Fibroblast of pulmonary artery (primary cell): Measurements from ENCODE around the gene ZNF134.

Experiments used
- DNase-seq: peaks from one replicate; pipeline ENCODE4 v3.0.0-alpha.2; 2010; ENCODE audit warnings: low read depth
- H3K4me3 ChIP-seq: replicated peaks from 2 replicates; pipeline ENCODE4 v1.5.1; 2011; ENCODE audit warnings: low read depth, mild to moderate bottlenecking, control low read depth, low read length, moderate library complexity
- CTCF ChIP-seq: IDR thresholded peaks from 2 replicates; pipeline ENCODE4 v1.5.1; 2011; ENCODE audit warnings: mild to moderate bottlenecking, control low read depth, low read length, inconsistent platforms; ENCODE audit errors: missing control alignments

The ZNF134 gene

GRCh38 chr19:57641715-57642234, 27.7 kb downstream of the ZNF134 start:
- DNase-seq, result no peak
- H3K4me3 ChIP-seq, result no peak overlapping the region
- no peak for TF ChIP-seq CTCF

DNA sequence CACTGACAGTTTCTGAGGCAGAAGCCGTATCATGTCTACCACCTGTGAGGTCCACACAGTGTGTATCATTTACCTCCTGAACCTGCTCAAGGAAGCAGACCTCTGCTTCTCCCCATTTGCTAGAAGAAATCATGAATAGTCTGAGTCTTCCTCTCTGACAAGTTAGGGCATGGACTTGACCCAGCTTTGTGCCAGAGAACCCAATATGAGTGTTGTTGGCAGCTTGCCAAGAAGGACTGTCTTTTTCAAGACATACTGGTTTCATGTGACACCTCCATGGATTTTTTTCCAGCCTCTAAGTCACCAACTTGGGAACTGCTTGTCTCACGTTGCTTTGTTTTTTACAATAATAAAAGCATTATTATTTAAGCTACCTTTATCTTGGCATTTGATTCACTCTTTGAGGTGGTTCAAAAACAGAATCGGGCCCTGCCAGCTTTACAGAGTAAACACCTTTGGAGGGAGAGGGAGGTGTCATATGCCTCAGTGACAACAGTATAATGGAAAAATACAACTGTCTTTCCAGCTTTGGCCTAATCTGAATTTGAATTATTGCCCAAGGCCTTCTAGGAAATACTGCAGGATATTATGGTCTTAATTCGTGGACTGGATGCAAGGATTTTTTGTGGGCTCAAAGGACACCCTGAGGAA, 28.5 kb downstream of the ZNF134 start:
- no peak overlapping the region for H3K4me3 ChIP-seq
- no peak for DNase-seq

GRCh38 chr19:57643734-57644133, 29.7 kb downstream of the ZNF134 start:
- no peak for TF ChIP-seq CTCF
- no peak for DNase-seq
- no peak overlapping the region for H3K4me3 ChIP-seq

More for the DNA sequence above, 28.5 kb downstream of the ZNF134 start:
- no peak for TF ChIP-seq CTCF

- DNase-seq, result no peak
- H3K4me3 ChIP-seq, result no peak overlapping the region
- TF ChIP-seq CTCF, result no peak
Observed at GRCh38 chr19:57648331-57649003, 34.4 kb downstream of the ZNF134 start.

- H3K4me3 ChIP-seq, result no peak overlapping the region
Observed at GRCh38 chr19:57651654-57651996, 37.6 kb downstream of the ZNF134 start.

GRCh38 chr19:57653689-57654088, 39.6 kb downstream of the ZNF134 start:
- no peak overlapping the region for H3K4me3 ChIP-seq
- TF ChIP-seq CTCF, result no peak
- no peak for DNase-seq

More at GRCh38 chr19:57651654-57651996, 37.6 kb downstream of the ZNF134 start:
- no peak for DNase-seq
- TF ChIP-seq CTCF, result peak; percentile 16
